Mucosa of rectum (tissue), 2 donors: ENCODE measurements around the gene BANF2.

Experiments
- H3K27ac ChIP-seq, 2 donors: one replicate each; pipeline ENCODE4 v1.7.0; 2013; ENCODE audit warnings: inconsistent platforms in 2 of 2, low read depth in 2 of 2, low read length in 2 of 2
- H3K27me3 ChIP-seq, 2 donors: one replicate each; pipeline ENCODE4 v1.7.0; 2013; ENCODE audit warnings: low read length in 2 of 2; ENCODE audit not compliant: control insufficient read depth in 2 of 2, insufficient read depth in 2 of 2
- H3K36me3 ChIP-seq, 2 donors: one replicate each; pipeline ENCODE4 v1.7.0; 2013; ENCODE audit warnings: low read length in 2 of 2; ENCODE audit not compliant: control insufficient read depth in 2 of 2, insufficient read depth in 2 of 2
- H3K4me1 ChIP-seq, 2 donors: one replicate each; pipeline ENCODE4 v1.7.0; 2013; ENCODE audit warnings: low read length in 2 of 2, mild to moderate bottlenecking in 1 of 2; ENCODE audit not compliant: control insufficient read depth in 2 of 2, insufficient read depth in 2 of 2
- H3K4me3 ChIP-seq, 2 donors: one replicate each; pipeline ENCODE4 v1.7.0; 2013; ENCODE audit warnings: low read length in 2 of 2
- H3K9ac ChIP-seq, 2 donors: one replicate each; pipeline ENCODE4 v1.7.0; 2013; ENCODE audit warnings: low read length in 2 of 2, low read depth in 1 of 2, mild to moderate bottlenecking in 1 of 2
- H3K9me3 ChIP-seq, 2 donors: one replicate each; pipeline ENCODE4 v1.7.0; 2013; ENCODE audit warnings: low read length in 2 of 2; ENCODE audit not compliant: control insufficient read depth in 2 of 2
- donor health status: healthy.
- donor health status: Normal muscosa, but diverticular disease.

BANF2 gene

DNA sequence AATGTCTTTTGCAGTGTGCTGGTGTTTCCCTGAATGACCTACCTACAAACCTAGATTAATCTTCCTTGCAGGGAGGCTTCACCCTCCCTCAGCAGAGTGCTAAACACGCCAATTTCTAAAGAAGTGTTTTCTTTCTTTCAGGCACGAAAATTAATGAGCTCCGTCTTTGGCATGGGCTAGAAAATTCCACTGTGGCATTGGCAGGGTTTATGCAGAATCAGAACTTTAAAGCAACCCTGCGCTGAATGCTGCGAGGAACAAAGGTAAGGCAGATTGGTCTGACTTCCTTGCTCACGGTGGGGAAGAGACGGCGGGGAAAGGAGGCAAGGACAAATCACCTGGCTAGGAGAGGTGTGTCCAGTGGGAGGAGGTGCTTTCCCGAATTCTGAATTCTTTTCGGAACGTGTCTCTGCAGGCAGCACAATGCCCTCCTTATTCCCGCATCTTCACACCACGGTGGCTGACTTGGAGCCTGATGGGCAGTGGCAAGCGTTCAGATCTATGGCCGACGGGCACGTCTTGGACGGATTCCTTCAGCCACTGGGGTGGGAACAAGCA lies 6.2 kb upstream of the BANF2 start:
- Histone ChIP-seq H3K36me3 (no peaks in the 10 kb centered on the region), H3K4me3 (no peak overlapping the region), H3K27ac (no peak overlapping the region), H3K4me1 (no peaks in the 10 kb centered on the region), H3K9me3 (no peaks in the 10 kb centered on the region), H3K27me3 (no peaks in the 10 kb centered on the region), H3K9ac (no peak overlapping the region)

DNA sequence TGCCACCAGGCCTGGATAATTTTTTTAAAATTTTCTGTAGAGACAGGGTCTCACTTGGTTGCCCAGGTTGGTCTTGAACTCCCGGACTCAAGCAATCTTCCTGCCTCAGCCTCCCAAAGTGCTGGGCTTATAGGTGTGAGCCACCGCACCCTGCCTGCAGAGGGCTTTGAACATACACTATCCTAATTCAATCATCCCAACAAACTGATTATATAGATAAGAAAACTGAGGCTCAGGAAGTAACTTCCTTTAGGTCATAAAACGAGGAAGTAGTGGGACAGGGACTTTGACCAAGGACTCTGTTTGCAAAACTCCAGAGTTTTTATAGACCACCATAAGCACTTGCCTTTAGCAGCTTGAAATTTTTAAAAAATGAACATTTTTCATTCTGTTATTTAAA lies 5.0 kb upstream of the BANF2 start:
- Histone ChIP-seq H3K9ac (no peak overlapping the region), H3K9me3 (no peaks in the 10 kb centered on the region), H3K4me1 (no peaks in the 10 kb centered on the region), H3K27me3 (no peaks in the 10 kb centered on the region), H3K27ac (no peak overlapping the region), H3K4me3 (no peak overlapping the region), H3K36me3 (no peaks in the 10 kb centered on the region)

- H3K27me3 ChIP-seq = no peaks in the 10 kb centered on the region
- H3K9ac ChIP-seq = no peak overlapping the region
- H3K27ac ChIP-seq = no peak overlapping the region
- no peaks in the 10 kb centered on the region for H3K36me3 ChIP-seq
- no peaks in the 10 kb centered on the region for H3K4me1 ChIP-seq
- no peak overlapping the region for H3K4me3 ChIP-seq
- no peaks in the 10 kb centered on the region for H3K9me3 ChIP-seq
These were observed 3.5 kb upstream of the BANF2 start for GRCh38 chr20:17696287-17696686.

DNA sequence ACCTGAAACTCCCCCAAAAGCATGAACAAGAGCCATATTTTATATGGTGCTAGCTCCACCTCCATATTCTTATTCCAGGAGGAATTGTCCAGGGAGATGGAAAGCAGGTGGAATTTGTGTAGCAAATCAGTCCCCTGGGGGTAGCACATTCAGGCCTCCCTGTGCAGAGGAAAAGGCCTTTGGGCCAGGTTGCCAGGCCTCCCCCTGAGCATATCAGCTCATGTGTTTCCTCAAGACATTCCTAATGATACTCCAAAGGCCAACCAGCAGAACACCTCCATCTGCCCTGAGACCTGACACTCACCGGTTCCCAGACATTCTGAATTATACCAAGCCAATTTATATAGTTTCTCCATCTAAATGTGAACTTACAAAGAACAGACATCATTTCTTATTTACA lies 2.6 kb upstream of the BANF2 start:
- no peak overlapping the region for H3K27ac ChIP-seq
- no peak overlapping the region for H3K9ac ChIP-seq
- H3K4me3 ChIP-seq = no peak overlapping the region
- H3K9me3 ChIP-seq = no peaks in the 10 kb centered on the region
- H3K27me3 ChIP-seq = no peaks in the 10 kb centered on the region
- no peaks in the 10 kb centered on the region for H3K4me1 ChIP-seq
- H3K36me3 ChIP-seq = no peaks in the 10 kb centered on the region

DNA sequence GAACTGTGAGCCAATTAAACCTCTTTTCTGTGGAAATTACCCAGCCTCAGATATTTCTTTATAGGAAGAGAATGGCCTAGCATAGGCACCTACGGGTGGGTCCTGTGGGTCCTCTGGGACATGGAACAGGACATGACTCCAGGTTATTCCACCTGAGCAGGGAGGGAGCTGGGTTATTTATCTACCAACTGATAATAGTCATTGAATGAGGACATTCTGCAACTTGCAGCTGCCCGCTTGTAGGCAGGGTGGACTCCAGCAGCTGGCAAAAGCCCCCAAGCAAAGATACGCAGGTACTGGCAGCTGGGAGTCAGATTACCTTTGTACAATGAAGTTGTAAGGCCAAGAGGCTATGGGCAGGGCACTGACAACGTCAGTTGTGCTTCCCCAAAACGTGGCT lies 1.4 kb upstream of the BANF2 start:
- no peak overlapping the region for H3K4me3 ChIP-seq
- no peak overlapping the region for H3K27ac ChIP-seq
- no peak overlapping the region for H3K9ac ChIP-seq
- H3K27me3 ChIP-seq = no peaks in the 10 kb centered on the region
- H3K36me3 ChIP-seq = no peaks in the 10 kb centered on the region
- H3K4me1 ChIP-seq = no peaks in the 10 kb centered on the region
- H3K9me3 ChIP-seq = no peaks in the 10 kb centered on the region

GRCh38 chr20:17700637-17701036 lies 871 bp downstream of the BANF2 start:
- H3K27ac ChIP-seq = no peak overlapping the region
- H3K4me1 ChIP-seq = no peaks in the 10 kb centered on the region
- no peaks in the 10 kb centered on the region for H3K27me3 ChIP-seq
- no peak overlapping the region for H3K4me3 ChIP-seq
- no peaks in the 10 kb centered on the region for H3K36me3 ChIP-seq
- no peaks in the 10 kb centered on the region for H3K9me3 ChIP-seq
- no peak overlapping the region for H3K9ac ChIP-seq

- no peaks in the 10 kb centered on the region for H3K36me3 ChIP-seq
- H3K9ac ChIP-seq = no peak overlapping the region
- no peaks in the 10 kb centered on the region for H3K9me3 ChIP-seq
- no peak overlapping the region for H3K4me3 ChIP-seq
- no peaks in the 10 kb centered on the region for H3K4me1 ChIP-seq
- no peak overlapping the region for H3K27ac ChIP-seq
- no peaks in the 10 kb centered on the region for H3K27me3 ChIP-seq
These were observed 2.1 kb downstream of the BANF2 start for GRCh38 chr20:17701826-17702225.

- Histone ChIP-seq H3K36me3 (no peaks in the 10 kb centered on the region), H3K27ac (no peak overlapping the region), H3K9ac (no peak overlapping the region), H3K4me3 (no peak overlapping the region), H3K4me1 (no peaks in the 10 kb centered on the region), H3K27me3 (no peaks in the 10 kb centered on the region), H3K9me3 (no peaks in the 10 kb centered on the region)
These were observed 5.0 kb downstream of the BANF2 start for GRCh38 chr20:17704589-17705317.

- Histone ChIP-seq H3K27me3 (no peaks in the 10 kb centered on the region), H3K4me1 (peaks cover 5 to 7% of the 10 kb centered on the region in 2 donors), H3K9ac (no peak overlapping the region), H3K27ac (no peak overlapping the region), H3K36me3 (no peaks in the 10 kb centered on the region), H3K4me3 (no peak overlapping the region), H3K9me3 (no peaks in the 10 kb centered on the region)
These were observed 6.2 kb downstream of the BANF2 start for GRCh38 chr20:17705916-17706315.

DNA sequence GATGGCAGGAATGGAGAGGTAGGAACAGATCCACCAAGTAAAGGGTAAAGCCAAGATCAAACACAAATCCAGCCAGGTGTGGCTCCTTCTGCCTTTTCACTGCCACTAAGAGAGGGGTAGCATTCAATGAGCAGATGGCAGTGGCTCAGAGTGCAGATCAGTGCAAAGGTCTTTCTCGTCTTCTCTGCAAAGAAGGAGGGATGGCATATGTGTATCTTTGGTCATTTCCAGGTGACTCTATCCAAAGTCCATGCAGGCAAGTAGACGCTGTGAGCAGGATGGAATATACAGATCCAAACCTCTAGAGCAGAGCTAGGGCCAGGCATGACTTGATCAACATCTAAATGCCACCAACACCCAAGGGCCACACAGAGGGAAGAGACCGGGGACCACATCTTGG lies 6.9 kb downstream of the BANF2 start:
- H3K27ac ChIP-seq = no peak overlapping the region
- no peak overlapping the region for H3K9ac ChIP-seq
- H3K36me3 ChIP-seq = no peaks in the 10 kb centered on the region
- no peak overlapping the region for H3K4me3 ChIP-seq
- no peaks in the 10 kb centered on the region for H3K9me3 ChIP-seq
- peaks cover 6 to 9% of the 10 kb centered on the region in 2 donors for H3K4me1 ChIP-seq
- H3K27me3 ChIP-seq = no peaks in the 10 kb centered on the region
